ENCODE data around the gene UGDH. TPM values are rescaled to one million over a fixed set of nuclear protein-coding genes. Genes with fewer than 3 reads are reported as not detected.

The UGDH gene
- polyA plus RNA-seq, 1 donor (not counting 4 experiments of a cell fraction or from before 2014, with no cell fraction given): 39.4 TPM

GRCh38 chr4:39522068-39522467 lies 5.2 kb downstream of the UGDH start:
- Histone ChIP-seq H3K36me3 (ENCODE audit: control insufficient read depth in 2 of 2, extremely low read depth in 1 of 2, insufficient read depth in 2 of 2, low read length in 2 of 2) (peaks cover 4 to 10% of the 10 kb centered on the region in 2 experiments), H3K9me3 (ENCODE audit: control insufficient read depth, low read depth, low read length) (no peaks in the 10 kb centered on the region), H3K4me3 (ENCODE audit: control insufficient read depth in 2 of 3, extremely low read depth in 1 of 3, insufficient read depth in 2 of 3, low read depth in 1 of 3, low read length in 3 of 3) (no peak overlapping the region), H4K20me1 (ENCODE audit: control insufficient read depth, extremely low read depth, insufficient read depth, low read length) (no peaks in the 10 kb centered on the region), H3K9ac (ENCODE audit: control insufficient read depth, extremely low read depth, insufficient read depth, low read length) (no peak overlapping the region), H3K27ac (ENCODE audit: control insufficient read depth, insufficient read depth, low read length) (no peak overlapping the region), H3K4me2 (ENCODE audit: control insufficient read depth, extremely low read depth, insufficient read depth, low read depth, low read length) (no peak overlapping the region), H3K27me3 (ENCODE audit: control insufficient read depth, extremely low read depth, insufficient read depth, low read length) (no peaks in the 10 kb centered on the region), H3K4me1 (ENCODE audit: control insufficient read depth, extremely low read depth, insufficient read depth, low read length) (no peaks in the 10 kb centered on the region), H3K9me1 (ENCODE audit: control insufficient read depth, extremely low read depth, insufficient read depth, low read length) (no peaks in the 10 kb centered on the region), H2AFZ (ENCODE audit: control insufficient read depth, low read length) (no peak overlapping the region), H3K79me2 (ENCODE audit: control insufficient read depth, insufficient read depth, low read length) (peaks cover 42% of the 10 kb centered on the region)
- no peak for TF ChIP-seq EZH2 (IDR thresholded peaks at IDR 0.05; ENCODE audit: low read length)
- TF ChIP-seq CTCF (optimal IDR thresholded peaks at IDR 0.05 in 1 of 3, IDR thresholded peaks at IDR 0.05 in 1 of 3, conservative IDR thresholded peaks at IDR 0.05 in 1 of 3; ENCODE audit: extremely low read depth in 1 of 3, insufficient read depth in 2 of 3, low read length in 3 of 3): no peak
- DNase-seq (ENCODE audit: low read depth, low spot score) (no peak), FAIRE-seq (no peak)
- dilution Hi-C loops (cut with MboI; ENCODE audit: extremely low pct_ligation_motif_present, low sequenced_read_pairs): no loop called here

GRCh38 chr4:39521253-39521919 lies 5.9 kb downstream of the UGDH start:
- dilution Hi-C loops (cut with MboI; ENCODE audit: extremely low pct_ligation_motif_present, low sequenced_read_pairs): no loop called here
- no peaks in the 10 kb centered on the region for H3K9me1 ChIP-seq (ENCODE audit: control insufficient read depth, extremely low read depth, insufficient read depth, low read length)
- peaks cover 4 to 10% of the 10 kb centered on the region in 2 experiments for H3K36me3 ChIP-seq (ENCODE audit: control insufficient read depth in 2 of 2, extremely low read depth in 1 of 2, insufficient read depth in 2 of 2, low read length in 2 of 2)
- H3K27ac ChIP-seq (ENCODE audit: control insufficient read depth, insufficient read depth, low read length): no peak overlapping the region
- peaks cover 35% of the 10 kb centered on the region for H3K79me2 ChIP-seq (ENCODE audit: control insufficient read depth, insufficient read depth, low read length)
- no peaks in the 10 kb centered on the region for H3K4me1 ChIP-seq (ENCODE audit: control insufficient read depth, extremely low read depth, insufficient read depth, low read length)
- FAIRE-seq (no peak), DNase-seq (ENCODE audit: low read depth, low spot score) (no peak)
- no peak overlapping the region for H3K4me3 ChIP-seq (ENCODE audit: control insufficient read depth in 2 of 3, extremely low read depth in 1 of 3, insufficient read depth in 2 of 3, low read depth in 1 of 3, low read length in 3 of 3)
- no peaks in the 10 kb centered on the region for H3K27me3 ChIP-seq (ENCODE audit: control insufficient read depth, extremely low read depth, insufficient read depth, low read length)
- TF ChIP-seq CTCF (optimal IDR thresholded peaks at IDR 0.05 in 1 of 3, IDR thresholded peaks at IDR 0.05 in 1 of 3, conservative IDR thresholded peaks at IDR 0.05 in 1 of 3; ENCODE audit: extremely low read depth in 1 of 3, insufficient read depth in 2 of 3, low read length in 3 of 3): no peak
- TF ChIP-seq EZH2 (IDR thresholded peaks at IDR 0.05; ENCODE audit: low read length): no peak
- H3K9ac ChIP-seq (ENCODE audit: control insufficient read depth, extremely low read depth, insufficient read depth, low read length): no peak overlapping the region
- H4K20me1 ChIP-seq (ENCODE audit: control insufficient read depth, extremely low read depth, insufficient read depth, low read length): no peaks in the 10 kb centered on the region
- H3K4me2 ChIP-seq (ENCODE audit: control insufficient read depth, extremely low read depth, insufficient read depth, low read depth, low read length): no peak overlapping the region
- no peaks in the 10 kb centered on the region for H3K9me3 ChIP-seq (ENCODE audit: control insufficient read depth, low read depth, low read length)
- no peak overlapping the region for H2AFZ ChIP-seq (ENCODE audit: control insufficient read depth, low read length)
